22Rv1 (cell line): ENCODE data around the gene KRTAP10-12.
"Not testable (repeated sequence)": the region's sequence is repeated elsewhere in the genome, so short reads cannot be mapped to it uniquely, and the experiment has no call there.

Source experiments
- H3K27ac ChIP-seq: fragments of 450-650 bp; 2 replicates; pipeline ENCODE4 v1.5.1; 2017
- ZFX ChIP-seq: fragments of 450-650 bp; IDR thresholded peaks from 2 replicates; pipeline ENCODE4 v1.6.1; 2017; ENCODE audit warnings: antibody characterized with exemption, borderline replicate concordance
- TF ChIP-seq, protein P1 (sequence below): fragments of 450-650 bp; IDR thresholded peaks from 2 replicates; pipeline ENCODE4 v1.5.1; 2017; ENCODE audit warnings: mild to moderate bottlenecking

Gene KRTAP10-12, protein sequence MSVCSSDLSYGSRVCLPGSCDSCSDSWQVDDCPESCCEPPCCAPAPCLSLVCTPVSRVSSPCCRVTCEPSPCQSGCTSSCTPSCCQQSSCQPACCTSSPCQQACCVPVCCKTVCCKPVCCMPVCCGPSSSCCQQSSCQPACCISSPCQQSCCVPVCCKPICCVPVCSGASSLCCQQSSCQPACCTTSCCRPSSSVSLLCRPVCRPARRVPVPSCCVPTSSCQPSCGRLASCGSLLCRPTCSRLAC

DNA sequence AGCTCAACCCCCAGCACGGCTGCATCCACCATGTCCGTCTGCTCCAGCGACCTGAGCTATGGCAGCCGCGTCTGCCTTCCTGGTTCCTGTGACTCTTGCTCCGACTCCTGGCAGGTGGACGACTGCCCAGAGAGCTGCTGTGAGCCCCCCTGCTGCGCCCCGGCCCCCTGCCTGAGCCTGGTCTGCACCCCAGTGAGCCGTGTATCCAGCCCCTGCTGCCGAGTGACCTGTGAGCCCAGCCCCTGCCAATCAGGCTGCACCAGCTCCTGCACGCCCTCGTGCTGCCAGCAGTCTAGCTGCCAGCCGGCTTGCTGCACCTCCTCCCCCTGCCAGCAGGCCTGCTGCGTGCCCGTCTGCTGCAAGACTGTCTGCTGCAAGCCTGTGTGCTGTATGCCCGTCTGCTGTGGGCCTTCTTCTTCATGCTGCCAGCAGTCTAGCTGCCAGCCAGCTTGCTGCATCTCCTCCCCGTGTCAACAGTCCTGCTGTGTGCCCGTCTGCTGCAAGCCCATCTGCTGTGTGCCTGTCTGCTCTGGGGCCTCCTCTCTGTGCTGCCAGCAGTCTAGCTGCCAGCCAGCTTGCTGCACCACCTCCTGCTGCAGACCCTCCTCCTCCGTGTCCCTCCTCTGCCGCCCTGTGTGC, at the start of gene KRTAP10-12:
Gene KRTAP10-12, plus strand, starts transcription at position 1 of the 639 bp plus-strand sequence. Its CDS starts 30 bp downstream, at position 31.
- H3K27ac ChIP-seq, result not testable (repeated sequence)

DNA sequence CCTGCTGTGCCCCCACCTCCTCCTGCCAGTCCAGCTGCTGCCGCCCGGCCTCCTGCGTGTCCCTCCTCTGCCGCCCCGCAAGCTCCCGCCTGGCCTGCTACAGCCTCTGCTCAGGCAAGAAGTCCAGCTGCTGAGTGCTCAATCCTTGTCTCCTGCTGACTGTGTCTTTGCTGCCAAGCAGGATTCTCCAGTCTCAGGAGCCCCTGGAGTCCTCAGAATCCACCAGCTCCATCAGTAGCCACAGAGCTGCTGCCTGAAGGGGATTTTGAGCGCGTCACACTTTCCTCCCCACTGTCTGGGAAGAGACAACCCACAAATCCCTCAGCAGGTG, 49.8 kb upstream of the KRTAP10-12 start:
- H3K27ac ChIP-seq, result no peak overlapping the region
- no peak for TF ChIP-seq ZFX
- TF ChIP-seq, protein P1, sequence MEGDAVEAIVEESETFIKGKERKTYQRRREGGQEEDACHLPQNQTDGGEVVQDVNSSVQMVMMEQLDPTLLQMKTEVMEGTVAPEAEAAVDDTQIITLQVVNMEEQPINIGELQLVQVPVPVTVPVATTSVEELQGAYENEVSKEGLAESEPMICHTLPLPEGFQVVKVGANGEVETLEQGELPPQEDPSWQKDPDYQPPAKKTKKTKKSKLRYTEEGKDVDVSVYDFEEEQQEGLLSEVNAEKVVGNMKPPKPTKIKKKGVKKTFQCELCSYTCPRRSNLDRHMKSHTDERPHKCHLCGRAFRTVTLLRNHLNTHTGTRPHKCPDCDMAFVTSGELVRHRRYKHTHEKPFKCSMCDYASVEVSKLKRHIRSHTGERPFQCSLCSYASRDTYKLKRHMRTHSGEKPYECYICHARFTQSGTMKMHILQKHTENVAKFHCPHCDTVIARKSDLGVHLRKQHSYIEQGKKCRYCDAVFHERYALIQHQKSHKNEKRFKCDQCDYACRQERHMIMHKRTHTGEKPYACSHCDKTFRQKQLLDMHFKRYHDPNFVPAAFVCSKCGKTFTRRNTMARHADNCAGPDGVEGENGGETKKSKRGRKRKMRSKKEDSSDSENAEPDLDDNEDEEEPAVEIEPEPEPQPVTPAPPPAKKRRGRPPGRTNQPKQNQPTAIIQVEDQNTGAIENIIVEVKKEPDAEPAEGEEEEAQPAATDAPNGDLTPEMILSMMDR, result no peak

DNA sequence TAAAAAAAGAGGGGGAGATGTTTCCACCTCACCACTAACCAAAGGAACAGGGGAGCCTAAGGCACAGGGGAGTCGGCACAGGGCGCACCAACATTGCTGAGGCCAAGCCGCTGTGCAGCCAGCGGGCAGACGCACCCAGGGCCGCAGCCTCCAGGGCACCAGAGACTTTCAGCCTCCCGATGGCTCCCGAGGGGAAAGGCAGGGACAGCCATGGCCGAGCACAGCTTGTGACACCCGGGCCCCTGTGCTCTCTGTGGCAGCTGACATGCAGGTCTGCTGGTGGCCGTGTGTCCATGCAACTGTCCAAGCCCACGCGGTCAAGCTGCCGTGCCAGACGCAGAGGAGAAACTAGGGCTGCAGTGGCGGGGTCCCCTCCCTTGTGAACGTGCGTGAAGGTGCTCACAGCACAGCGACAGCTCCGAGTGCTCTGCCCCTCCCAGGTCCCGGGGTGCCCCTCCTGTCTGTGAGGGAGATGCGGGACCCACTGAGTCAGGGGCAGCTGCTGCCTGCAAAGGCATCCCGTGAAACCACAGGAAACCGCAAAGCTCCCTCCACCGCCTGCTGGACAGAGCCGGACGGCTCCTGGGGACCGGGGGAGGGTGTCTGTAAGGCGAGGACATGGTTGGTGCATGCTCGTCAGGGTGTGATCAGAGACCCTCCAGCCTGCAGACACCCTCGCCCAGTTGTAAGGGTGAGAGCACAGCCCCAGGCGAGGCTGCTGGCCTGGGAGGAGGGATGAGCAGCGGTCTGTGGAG, 48.2 kb upstream of the KRTAP10-12 start:
- no peak for TF ChIP-seq ZFX
- TF ChIP-seq, protein P1, result no peak
- no peak overlapping the region for H3K27ac ChIP-seq

DNA sequence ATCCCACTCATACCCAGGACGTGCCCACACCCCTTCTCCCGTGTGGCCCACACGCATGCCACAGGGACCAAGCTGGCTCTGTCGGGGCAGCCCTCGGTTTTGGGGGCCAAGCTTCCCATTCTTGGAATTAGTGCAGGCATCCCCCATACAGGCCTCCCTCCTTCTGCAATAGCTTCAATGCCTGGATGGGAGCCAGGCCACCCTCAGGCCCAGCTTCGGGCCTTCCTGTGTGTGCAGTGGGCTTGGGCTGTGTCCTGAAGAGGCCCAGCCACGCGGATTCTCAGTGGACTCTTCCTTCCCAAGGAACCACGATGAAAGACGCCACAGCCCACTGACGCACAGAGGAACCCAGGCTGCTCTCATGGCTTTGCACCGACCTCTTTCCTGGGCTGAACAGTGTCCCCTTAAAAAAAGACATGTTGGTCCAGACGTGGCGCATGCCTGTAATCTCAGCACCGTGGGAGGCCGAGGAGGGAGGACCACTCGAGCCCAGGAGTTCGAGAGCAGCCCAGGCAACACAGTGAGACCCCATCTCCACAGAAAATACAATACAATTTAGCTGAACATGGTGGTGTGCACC, 47.4 kb upstream of the KRTAP10-12 start:
- no peak overlapping the region for H3K27ac ChIP-seq
- TF ChIP-seq ZFX, result no peak
- TF ChIP-seq, protein P1, result no peak

DNA sequence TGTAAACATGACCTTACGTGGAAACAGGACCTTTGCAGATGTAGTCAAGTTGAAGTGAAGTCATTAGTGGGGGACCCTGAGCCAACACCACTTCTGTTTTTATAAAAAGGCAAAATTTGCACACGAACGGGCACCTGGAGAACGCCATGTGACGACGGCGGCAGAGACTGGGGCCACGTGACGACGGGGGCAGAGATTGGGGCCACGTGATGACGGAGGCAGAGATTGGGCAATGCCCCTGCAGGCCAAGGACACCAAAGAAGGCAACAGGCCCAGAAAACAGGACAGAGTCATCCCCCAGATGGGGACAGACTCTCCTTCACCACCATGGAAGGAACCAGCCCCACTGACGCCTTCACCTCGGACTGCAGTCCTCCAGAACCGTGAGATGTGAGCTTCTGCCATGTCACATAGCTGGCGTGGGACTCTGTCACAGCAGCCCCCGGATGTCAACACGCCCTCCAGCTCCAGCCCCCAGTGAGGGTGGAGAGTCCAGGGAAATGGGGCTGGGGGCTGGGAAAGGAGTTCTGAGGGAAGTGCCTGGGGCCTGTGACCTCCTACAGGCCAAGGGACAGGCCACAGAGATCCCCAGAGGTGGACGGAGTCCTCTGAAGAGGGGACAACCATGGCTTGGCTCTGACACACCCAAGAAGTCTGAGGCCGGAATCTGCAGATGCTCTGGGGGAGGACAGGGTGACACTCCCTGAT, 46.6 kb upstream of the KRTAP10-12 start:
- H3K27ac ChIP-seq, result no peak overlapping the region
- no peak for TF ChIP-seq ZFX
- TF ChIP-seq, protein P1, result no peak

DNA sequence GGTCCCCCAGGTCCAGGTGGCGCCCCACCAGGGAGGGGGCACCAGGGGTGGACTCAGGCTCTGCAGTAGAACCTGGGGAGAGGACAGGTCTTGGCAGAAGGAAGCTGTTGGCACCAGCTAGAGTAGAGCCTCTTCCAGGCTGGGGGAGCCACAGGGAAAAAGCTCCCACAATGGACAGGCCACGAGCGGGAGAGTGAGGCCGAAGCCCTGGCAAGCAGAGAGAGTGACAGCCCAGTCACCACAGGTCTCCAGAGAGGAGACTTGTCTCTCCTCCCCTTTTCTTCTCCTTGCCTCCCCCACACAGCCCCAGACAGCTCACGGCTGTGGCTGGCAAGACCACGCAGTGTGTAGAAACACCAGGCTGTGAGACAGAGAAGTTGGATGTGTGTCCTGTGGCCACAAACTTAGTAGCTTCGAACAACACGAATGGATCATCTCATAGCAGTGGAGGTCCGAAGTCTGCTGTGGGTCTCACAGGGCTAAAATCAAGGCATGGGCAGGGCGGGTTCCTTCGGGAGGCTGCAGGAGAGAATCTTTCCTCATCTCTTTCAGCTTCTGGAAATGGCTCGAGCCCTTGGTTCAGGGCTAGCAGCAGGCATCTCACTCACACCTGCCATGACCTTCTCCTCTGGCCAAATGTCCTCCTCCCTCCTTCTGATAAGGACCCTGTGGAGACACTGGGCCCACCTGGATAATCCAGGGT, 45.8 kb upstream of the KRTAP10-12 start:
- no peak overlapping the region for H3K27ac ChIP-seq
- TF ChIP-seq, protein P1, result no peak
- no peak for TF ChIP-seq ZFX

DNA sequence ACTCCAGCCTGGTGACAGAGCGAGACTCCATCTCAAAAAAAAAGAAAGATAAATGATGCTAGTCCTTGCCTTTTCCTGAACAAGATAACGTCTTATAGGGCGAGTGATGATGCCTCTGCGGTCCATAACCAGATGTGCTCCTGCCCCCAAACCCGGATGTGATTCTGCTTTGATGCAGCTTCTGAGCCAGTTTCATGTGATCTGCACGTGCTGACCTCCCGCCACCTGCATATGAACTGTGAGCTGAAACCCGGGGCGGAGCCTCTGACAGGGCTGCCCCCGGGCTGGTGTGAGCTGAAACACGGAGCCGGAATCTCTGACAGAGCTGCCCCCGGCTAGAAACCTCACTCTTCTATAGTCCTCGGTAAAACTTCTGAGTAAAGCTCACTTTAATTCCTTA, 43.8 kb upstream of the KRTAP10-12 start:
- H3K27ac ChIP-seq, result no peak overlapping the region
- no peak for TF ChIP-seq ZFX
- TF ChIP-seq, protein P1, result no peak
